Esophagus muscularis mucosa (tissue), 3 donors: ENCODE results near the gene SURF4.

Experiments
- CTCF ChIP-seq, 3 experiments: fragments of 200-600 bp in 2 of 3; fragments of 450-650 bp in 1 of 3; sonication (generic) in 2 of 3; IDR thresholded peaks; one replicate each; pipeline ENCODE4 v1.5.1; 2017 to 2019; ENCODE audit warnings: antibody characterized with exemption in 3 of 3, mild to moderate bottlenecking in 2 of 3, moderate library complexity in 1 of 3
- POLR2A ChIP-seq: fragments of 450-650 bp; IDR thresholded peaks from one replicate; pipeline ENCODE4 v1.6.1; 2017; ENCODE audit warnings: antibody characterized with exemption, moderate library complexity, mild to moderate bottlenecking, low read depth
- POLR2AphosphoS5 ChIP-seq, 2 donors: sonication (generic); formaldehyde crosslinking; IDR thresholded peaks; one replicate each; pipeline ENCODE4 v1.6.1; 2017; ENCODE audit warnings: antibody characterized with exemption in 2 of 2

GRCh38 chr9:133348718-133349573, 26.9 kb downstream of the SURF4 start:
- TF ChIP-seq CTCF (IDR thresholded peaks at IDR 0.05) (no peak), POLR2AphosphoS5 (IDR thresholded peaks at IDR 0.05) (no peak), POLR2A (no peak)
